ENCODE data around the gene MED15.
A peak's percentile ranks its signal among the peaks of the same experiment; 100 is the strongest.
"Not testable (repeated sequence)": the region's sequence is repeated elsewhere in the genome, so short reads cannot be mapped to it uniquely, and the experiment has no call there.

Gene MED15

GRCh38 chr22:20532256-20532993 lies 25.0 kb downstream of the MED15 start:
- DNase-seq, result no peak

DNA sequence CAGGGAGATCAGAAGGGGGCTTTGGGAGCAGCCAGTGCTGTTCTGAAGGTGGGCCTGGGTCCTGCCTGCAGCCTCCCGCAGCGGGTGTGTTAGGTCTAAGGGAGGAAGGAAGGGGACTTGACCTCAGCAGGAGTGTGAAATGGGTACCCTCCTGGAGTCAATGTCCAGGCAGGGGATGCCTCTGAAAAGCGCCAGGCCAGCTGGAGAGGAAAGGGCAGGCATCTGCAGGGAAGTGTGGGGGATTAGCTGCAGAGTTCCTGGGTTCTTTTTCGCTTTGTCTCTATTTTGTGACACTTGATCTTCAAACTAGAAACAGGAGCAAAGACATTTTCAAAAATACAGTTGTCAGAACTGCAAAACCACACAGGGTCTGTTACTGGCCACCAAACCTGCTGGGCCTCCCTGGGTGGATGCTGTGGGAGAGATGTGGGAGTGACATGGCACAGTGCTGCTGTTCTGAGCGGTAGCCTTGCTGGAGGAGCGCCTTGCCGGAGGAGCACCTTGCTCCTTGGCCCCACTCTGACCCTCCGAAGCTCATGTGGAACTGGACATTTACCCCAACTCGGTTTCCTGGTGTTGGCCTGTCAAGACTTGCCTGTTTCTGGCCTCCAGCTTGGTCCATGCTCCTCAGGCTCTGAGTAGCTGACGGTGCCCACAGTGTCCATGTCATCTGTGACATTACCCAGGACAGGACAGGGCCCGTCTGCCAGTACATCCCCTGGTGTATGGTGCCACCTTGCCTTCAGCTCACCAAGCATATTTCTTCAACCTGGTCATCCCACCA lies 25.9 kb downstream of the MED15 start:
- DNase-seq, result no peak

DNA sequence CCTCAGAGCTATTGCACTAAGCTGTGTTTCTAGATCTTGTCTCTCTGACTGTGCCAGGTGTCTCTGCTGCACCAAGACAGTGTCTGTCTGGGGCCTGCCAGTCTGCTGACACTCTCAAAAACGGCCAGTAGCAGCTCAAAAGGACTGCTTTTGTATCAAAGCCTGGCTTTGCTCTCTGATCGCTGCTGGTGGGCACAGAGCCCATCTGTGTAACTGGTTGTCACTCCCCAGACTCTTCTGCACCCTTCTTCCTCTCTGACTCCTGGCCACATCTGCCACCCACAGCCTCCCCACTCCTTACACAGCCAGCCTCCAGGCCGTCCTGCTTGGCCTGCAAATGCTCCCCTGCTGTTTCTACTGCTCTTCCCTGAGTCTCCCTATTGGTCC lies 26.5 kb downstream of the MED15 start:
- no peak for DNase-seq

GRCh38 chr22:20536590-20537324 lies 29.3 kb downstream of the MED15 start:
- no peak for DNase-seq

DNA sequence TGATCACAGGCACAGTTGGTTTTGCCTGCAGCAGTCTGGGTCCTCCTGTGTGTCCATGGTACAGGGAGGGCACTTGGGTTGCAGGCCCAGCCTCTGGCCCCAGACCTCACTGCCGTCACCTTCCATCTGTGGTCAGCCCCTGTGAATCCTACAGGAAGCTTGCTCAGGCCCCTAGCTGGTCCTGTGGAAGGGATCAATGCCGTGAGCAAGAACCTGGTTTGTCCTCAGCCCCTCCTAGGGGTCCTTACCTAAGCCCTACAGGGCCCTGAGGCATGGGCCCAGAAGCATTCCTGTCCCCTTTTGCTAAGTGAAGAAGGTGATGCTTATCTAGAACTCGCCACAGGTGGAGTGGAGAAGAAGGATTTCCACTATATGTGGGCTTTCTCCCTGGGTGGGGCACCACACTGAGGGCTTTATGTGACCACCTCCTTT lies 29.9 kb downstream of the MED15 start:
- DNase-seq, result no peak

GRCh38 chr22:20537983-20538382 lies 30.6 kb downstream of the MED15 start:
- no peak for DNase-seq

DNA sequence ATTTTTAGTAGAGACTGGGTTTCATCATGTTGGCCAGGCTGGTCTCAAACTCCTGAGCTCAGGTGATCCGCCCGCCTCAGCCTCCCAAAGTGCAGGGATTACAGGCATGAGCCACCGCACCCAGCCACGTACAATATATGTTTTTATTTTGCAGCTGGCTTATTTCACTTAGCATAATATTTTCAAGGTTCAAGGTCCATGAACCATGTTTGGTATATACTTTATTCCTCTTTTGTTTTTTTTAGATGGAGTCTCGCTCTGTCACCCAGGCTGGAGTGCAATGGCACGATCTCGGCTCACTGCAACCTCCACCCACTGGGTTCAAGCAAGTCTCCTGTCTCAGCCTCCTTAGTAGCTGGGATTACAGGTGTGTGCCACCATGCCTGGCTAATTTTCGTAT lies 31.5 kb downstream of the MED15 start:
- not testable (repeated sequence) for DNase-seq

DNA sequence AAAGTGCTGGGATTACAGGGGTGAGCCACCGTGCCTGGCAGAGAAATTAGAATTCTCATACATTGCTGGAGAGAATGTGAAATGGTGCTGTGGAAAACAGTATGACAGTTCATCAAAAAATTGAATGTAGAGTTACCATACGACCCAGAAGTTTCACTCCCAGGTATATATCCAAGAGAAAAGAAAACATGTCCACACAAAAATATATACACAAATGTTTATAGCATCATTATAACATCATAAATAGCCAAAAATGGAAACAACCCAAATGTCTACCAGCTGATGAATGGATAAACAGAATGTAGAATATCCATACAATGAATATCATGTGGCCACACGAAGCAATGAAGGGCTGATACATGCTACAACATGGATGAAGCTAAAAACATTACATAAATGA lies 34.6 kb downstream of the MED15 start:
- no peak for DNase-seq

GRCh38 chr22:20542736-20543135 lies 35.3 kb downstream of the MED15 start:
- DNase-seq, result no peak

- not testable (repeated sequence) for DNase-seq
These were observed 37.9 kb downstream of the MED15 start for GRCh38 chr22:20545318-20545634.

DNA sequence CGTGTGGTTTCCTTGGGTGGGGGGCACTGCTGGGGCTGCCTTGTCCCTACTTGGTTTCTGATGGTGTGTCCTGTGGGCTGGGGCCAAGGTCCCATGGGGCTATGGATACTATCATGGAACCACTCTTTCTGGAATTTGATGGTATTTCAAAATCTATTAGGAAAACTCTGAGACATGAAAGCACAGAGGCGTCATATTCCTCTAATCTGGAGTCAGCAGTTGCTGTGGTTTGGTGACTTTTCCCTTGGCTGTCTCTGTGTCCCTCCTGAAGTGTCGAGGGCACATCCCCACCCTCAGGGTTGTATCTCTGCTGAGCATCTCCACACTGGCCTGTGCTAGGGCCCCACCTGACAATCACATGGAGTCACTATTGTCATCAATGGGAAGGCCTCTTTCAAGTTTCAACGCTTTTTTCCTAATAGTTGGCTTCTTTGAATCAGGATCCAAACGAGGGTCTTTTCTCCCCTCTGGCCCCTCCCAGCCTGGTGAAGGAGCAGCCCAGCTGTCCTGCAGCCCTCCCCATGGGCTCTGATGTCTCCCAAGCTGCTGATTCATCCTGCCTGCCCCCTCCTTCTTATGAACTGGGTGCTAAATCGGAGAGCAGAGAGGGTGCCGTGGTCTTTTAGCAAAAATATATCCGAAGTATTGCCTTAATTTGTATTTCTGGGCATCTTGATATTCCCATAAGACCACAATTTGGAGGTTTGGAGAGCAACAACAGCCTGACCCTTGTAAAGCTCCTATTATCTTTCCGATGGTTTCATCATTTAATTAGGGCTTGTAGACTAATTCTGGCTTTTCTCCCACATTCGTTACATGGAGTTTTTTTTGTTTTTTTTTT lies 38.5 kb downstream of the MED15 start:
- DNase-seq, result no peak

GRCh38 chr22:20546541-20546950 lies 39.1 kb downstream of the MED15 start:
- no peak for DNase-seq

DNA sequence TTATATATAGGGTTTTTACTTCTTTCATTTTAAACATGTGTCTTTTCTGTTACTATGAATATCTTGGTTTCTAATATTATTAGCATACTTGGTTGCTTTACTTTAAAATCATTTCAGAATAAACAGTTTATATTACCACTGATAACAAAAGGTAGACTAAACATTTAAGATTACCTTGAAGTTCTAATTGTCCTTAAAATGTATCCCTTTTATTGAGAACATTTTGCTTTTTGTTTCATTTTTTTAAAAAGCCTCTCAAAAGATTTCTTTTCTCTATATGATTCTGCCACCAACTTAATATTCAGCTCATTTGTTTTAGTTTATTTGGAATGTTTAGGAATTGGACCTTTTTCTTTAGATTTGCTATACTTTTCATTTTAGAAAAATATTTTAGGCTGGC lies 39.6 kb downstream of the MED15 start:
- no peak for DNase-seq

GRCh38 chr22:20548806-20549205 lies 41.4 kb downstream of the MED15 start:
- DNase-seq, result no peak

GRCh38 chr22:20549232-20549841 lies 41.9 kb downstream of the MED15 start:
- DNase-seq, result peak; percentile 24 to 75 (median 64)

DNA sequence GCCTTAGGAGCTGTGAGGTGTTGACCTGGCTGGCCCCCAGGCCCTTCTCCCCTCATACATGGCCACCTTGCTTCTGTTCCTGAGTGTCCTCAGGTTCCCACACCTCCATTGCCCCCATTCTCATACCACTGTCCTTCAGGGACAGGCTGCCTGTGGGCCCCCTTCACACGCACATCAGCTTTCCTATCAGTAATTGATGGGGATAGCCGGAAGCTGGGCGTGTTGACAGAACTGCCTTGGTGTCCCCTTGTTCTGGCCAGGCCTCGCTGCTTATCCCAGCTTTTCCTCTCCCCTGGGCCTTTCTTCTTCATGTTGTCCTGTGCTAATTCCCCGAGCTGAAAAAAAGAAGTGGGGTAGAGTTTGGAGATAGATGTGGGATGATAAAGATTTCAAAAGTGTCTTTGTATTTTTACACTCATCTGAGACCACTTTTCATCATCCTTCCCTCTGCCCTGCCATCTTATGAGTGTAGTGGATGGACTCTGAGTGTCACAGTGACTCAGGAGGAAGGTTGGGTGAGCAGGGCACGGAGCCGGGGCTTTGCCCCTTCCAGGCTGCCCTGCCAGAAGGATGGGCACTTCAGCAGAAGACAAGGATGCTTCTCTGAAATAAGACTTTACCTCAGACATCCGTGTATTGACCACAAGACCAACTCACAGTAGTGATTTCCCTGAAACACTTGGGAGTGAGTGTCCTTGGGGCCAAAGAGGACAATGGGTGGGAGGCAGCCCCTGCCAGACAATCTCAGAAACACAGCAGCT lies 42.8 kb downstream of the MED15 start:
- DNase-seq, result peak in 1 of 5 experiments; percentile 49

- peak in 4 of 5 experiments; percentile 51 to 74 (median 61) for DNase-seq
These were observed 43.7 kb downstream of the MED15 start for GRCh38 chr22:20550851-20551744.

GRCh38 chr22:20551805-20552442 lies 44.5 kb downstream of the MED15 start:
- peak in 2 of 5 experiments; percentile 34 to 80 for DNase-seq
